OCI-LY7 (cell line): ENCODE results near the gene CUEDC1. TPM values are rescaled to one million over a fixed set of nuclear protein-coding genes. Genes with fewer than 3 reads are reported as not detected.

Experiments
- BruUV-seq: library from RNA; stranded (reverse); fragments of 400-500 nt; replicated peaks from 2 replicates; lab custom pipeline; 2021; lab: Mats Ljungman, UMichigan
- CTCF ChIA-PET: fragments of 300-600 bp; sonication (Branson Sonifier 250); formaldehyde crosslinking; loops from one replicate; lab custom pipeline; 2022; ENCODE audit warnings: antibody characterized with exemption; ENCODE audit not compliant: unreplicated experiment; lab: Charles Lee
- POLR2A ChIA-PET: fragments of 300-600 bp; sonication (Branson Sonifier 250); formaldehyde crosslinking; loops from one replicate; lab custom pipeline; 2022; ENCODE audit warnings: antibody characterized with exemption; lab: Charles Lee
- DNase-seq: peaks from one replicate; pipeline ENCODE4 v3.0.0-alpha.2; 2015; ENCODE audit warnings: low spot score
- H2AFZ ChIP-seq: fragments of 200-600 bp; sonication (generic), shearing (Covaris generic); 2 replicates; pipeline ENCODE4 v1.6.1; 2014; ENCODE audit warnings: mild to moderate bottlenecking, antibody characterized with exemption, low read length, moderate library complexity
- H3K27ac ChIP-seq: fragments of 200-600 bp; sonication (generic); 2 replicates; pipeline ENCODE4 v1.5.1; 2014; ENCODE audit warnings: mixed run types, low read depth, mild to moderate bottlenecking, moderate library complexity, low read length, inconsistent platforms; ENCODE audit not compliant: poor library complexity, severe bottlenecking
- H3K36me3 ChIP-seq: fragments of 200-600 bp; sonication (generic); 2 replicates; pipeline ENCODE4 v1.6.1; 2014; ENCODE audit warnings: mild to moderate bottlenecking, antibody characterized with exemption, low read length, moderate library complexity, mixed read lengths; ENCODE audit not compliant: insufficient read depth
- H3K4me1 ChIP-seq: fragments of 200-600 bp; sonication (generic); 2 replicates; pipeline ENCODE4 v1.5.1; 2014; ENCODE audit warnings: mild to moderate bottlenecking, low read length; ENCODE audit not compliant: insufficient read depth, poor library complexity, severe bottlenecking
- H3K4me2 ChIP-seq: fragments of 200-600 bp; sonication (generic); 2 replicates; pipeline ENCODE4 v1.6.1; 2014; ENCODE audit warnings: mild to moderate bottlenecking, low read length
- H3K4me3 ChIP-seq: fragments of 200-600 bp; sonication (generic); 2 replicates; pipeline ENCODE4 v1.5.1; 2014; ENCODE audit warnings: mild to moderate bottlenecking, low read depth, low read length; ENCODE audit not compliant: poor library complexity, severe bottlenecking
- H3K79me2 ChIP-seq: fragments of 200-600 bp; sonication (generic); 2 replicates; pipeline ENCODE4 v1.6.1; 2016; ENCODE audit warnings: low read depth, mild to moderate bottlenecking, low read length, moderate library complexity, mixed read lengths; ENCODE audit not compliant: insufficient read depth
- H3K9me2 ChIP-seq: fragments of 200-600 bp; sonication (generic); 2 replicates; pipeline ENCODE4 v1.6.1; 2016; ENCODE audit warnings: mild to moderate bottlenecking, low read length, mixed read lengths; ENCODE audit not compliant: insufficient read depth
- H3K9me3 ChIP-seq: fragments of 200-600 bp; sonication (generic); 2 replicates; pipeline ENCODE4 v1.6.1; 2014; ENCODE audit warnings: mild to moderate bottlenecking, mixed run types, low read length, mixed read lengths
- H4K20me1 ChIP-seq: fragments of 200-600 bp; sonication (generic); 2 replicates; pipeline ENCODE4 v1.6.1; 2014; ENCODE audit warnings: mild to moderate bottlenecking, antibody characterized with exemption, low read length, moderate library complexity, mixed read lengths; ENCODE audit not compliant: insufficient read depth
- CTCF ChIP-seq: fragments of 200-600 bp; sonication (generic); conservative IDR thresholded peaks from 2 replicates; pipeline ENCODE4 v1.5.1; 2014; ENCODE audit warnings: mild to moderate bottlenecking, antibody characterized with exemption, low read length, moderate library complexity, mixed read lengths
- EZH2phosphoT487 ChIP-seq: fragments of 200-600 bp; sonication (generic); IDR thresholded peaks from 2 replicates; pipeline ENCODE4 v1.6.1; 2018; ENCODE audit warnings: low read depth, borderline replicate concordance, mild to moderate bottlenecking, mixed run types, antibody characterized with exemption, low read length, moderate library complexity, mixed read lengths
- intact Hi-C: fragments of 100-400 bp; cut with micrococcal nuclease; formaldehyde crosslinking; loops from one replicate; pipeline ENCODE4 v1.10.0; 2022; ENCODE audit not compliant: unreplicated experiment
- total RNA-seq, 2 experiments: library from RNA; depleted of rRNA in 1 of 2; stranded (reverse); fragments of >200 nt in 1 of 2; shearing (Covaris generic) in 1 of 2; gene quantifications; 2 replicates each; pipeline ENCODE4 v1.2.3, GENCODE V29; 2014 to 2022

Gene CUEDC1
- total RNA-seq, 2 experiments from 2014 or later, result 0.74 TPM; not detected in 1

GRCh38 chr17:57895382-57896060 is 59.7 kb downstream of the CUEDC1 start:
- H3K79me2 ChIP-seq, result no peaks in the 10 kb centered on the region
- CTCF ChIA-PET, result no interaction called here

GRCh38 chr17:57894848-57895247 is 60.4 kb downstream of the CUEDC1 start:
- Histone ChIP-seq H3K27ac (no peak overlapping the region), H2AFZ (no peak overlapping the region), H3K79me2 (no peaks in the 10 kb centered on the region), H3K9me3 (no peaks in the 10 kb centered on the region), H3K4me3 (no peak overlapping the region), H3K4me1 (peaks cover 2% of the 10 kb centered on the region), H3K36me3 (no peaks in the 10 kb centered on the region), H3K4me2 (no peak overlapping the region), H4K20me1 (no peaks in the 10 kb centered on the region), H3K9me2 (no peaks in the 10 kb centered on the region)
- CTCF ChIA-PET, result no interaction called here
- no peak for TF ChIP-seq CTCF
- TF ChIP-seq EZH2phosphoT487, result no peak
- BruUV-seq, result no TSS peak
- intact Hi-C loops, result no loop called here
- no peak for DNase-seq
- POLR2A ChIA-PET, result no interaction called here

More at GRCh38 chr17:57895382-57896060, 59.7 kb downstream of the CUEDC1 start:
- no peaks in the 10 kb centered on the region for H3K36me3 ChIP-seq
- no peak overlapping the region for H3K4me3 ChIP-seq
- no TSS peak for BruUV-seq
- no peak for TF ChIP-seq CTCF
- no peak for TF ChIP-seq EZH2phosphoT487
- no peaks in the 10 kb centered on the region for H4K20me1 ChIP-seq
- DNase-seq, result no peak
- H3K27ac ChIP-seq, result no peak overlapping the region
- H3K9me2 ChIP-seq, result no peaks in the 10 kb centered on the region
- peaks cover 8% of the 10 kb centered on the region for H3K4me1 ChIP-seq
- POLR2A ChIA-PET, result interaction anchor here (0.6 to 1.3 kb wide), 2 partner anchors 61 to 427 kb away, joined by 3 to 6 read pairs; no protein-coding TSS in a partner anchor
- no peak overlapping the region for H2AFZ ChIP-seq
- no peaks in the 10 kb centered on the region for H3K9me3 ChIP-seq
- intact Hi-C loops, result no loop called here
- no peak overlapping the region for H3K4me2 ChIP-seq
